Mesenchymal stem cell (in vitro differentiated cells and primary cell): Measurements from ENCODE around the gene GALNT7.

ENCODE experiments used
- DNase-seq: peaks from one replicate; pipeline ENCODE4 v3.0.0-alpha.2; 2013
- H2AFZ ChIP-seq: one replicate; pipeline ENCODE4 v1.6.1; 2013; ENCODE audit warnings: low read depth, mild to moderate bottlenecking, control low read depth, inconsistent platforms, low read length, moderate library complexity
- H2AK5ac ChIP-seq: 2 replicates; pipeline ENCODE4 v1.6.1; 2013; ENCODE audit warnings: low read length, moderate library complexity, mild to moderate bottlenecking, inconsistent platforms; ENCODE audit not compliant: severe bottlenecking
- H2BK120ac ChIP-seq: one replicate; pipeline ENCODE4 v1.6.1; 2013; ENCODE audit warnings: low read depth, mild to moderate bottlenecking, inconsistent platforms, low read length, moderate library complexity
- H2BK12ac ChIP-seq, 2 experiments: one replicate each; pipeline ENCODE4 v1.6.1; 2013; ENCODE audit warnings: inconsistent platforms in 2 of 2, low read length in 2 of 2, mild to moderate bottlenecking in 2 of 2, moderate library complexity in 2 of 2, control low read depth in 1 of 2
- H2BK15ac ChIP-seq: one replicate; pipeline ENCODE4 v1.6.1; 2013; ENCODE audit warnings: mild to moderate bottlenecking, low read depth, inconsistent platforms; ENCODE audit not compliant: poor library complexity, severe bottlenecking
- H2BK5ac ChIP-seq: 2 replicates; pipeline ENCODE4 v1.6.1; 2013; ENCODE audit warnings: low read depth, mild to moderate bottlenecking, low read length, control low read depth, inconsistent platforms; ENCODE audit not compliant: poor library complexity, severe bottlenecking
- H3K14ac ChIP-seq, 2 experiments: one replicate each; pipeline ENCODE4 v1.6.1; 2013; ENCODE audit warnings: inconsistent platforms in 2 of 2, low read length in 2 of 2, control low read depth in 1 of 2, mild to moderate bottlenecking in 1 of 2, moderate library complexity in 1 of 2
- H3K18ac ChIP-seq, 2 experiments: one replicate each; pipeline ENCODE4 v1.6.1; 2013; ENCODE audit warnings: inconsistent platforms in 2 of 2, low read length in 2 of 2, control low read depth in 1 of 2, low read depth in 1 of 2, mild to moderate bottlenecking in 1 of 2
- H3K23ac ChIP-seq, 2 experiments: one replicate each; pipeline ENCODE4 v1.6.1; 2013; ENCODE audit warnings: inconsistent platforms in 2 of 2, low read length in 2 of 2, mild to moderate bottlenecking in 2 of 2, moderate library complexity in 2 of 2, control low read depth in 1 of 2
- H3K27ac ChIP-seq: 2 replicates; pipeline ENCODE4 v1.5.1; 2013; ENCODE audit warnings: mild to moderate bottlenecking, moderate library complexity, low read length, control low read depth, inconsistent platforms; ENCODE audit not compliant: poor library complexity, severe bottlenecking
- H3K27me3 ChIP-seq, 2 experiments: 2 replicates each; pipeline versions ENCODE4 v1.6.1 to v1.7.0; 2013; ENCODE audit warnings: low read length in 2 of 2, mild to moderate bottlenecking in 2 of 2, moderate library complexity in 2 of 2, control low read depth in 1 of 2, inconsistent platforms in 1 of 2; ENCODE audit not compliant: control insufficient read depth in 1 of 2, insufficient read depth in 1 of 2
- H3K36me3 ChIP-seq, 2 experiments: 2 replicates each; pipeline versions ENCODE4 v1.6.1 to v1.7.0; 2013; ENCODE audit warnings: low read length in 2 of 2, control low read depth in 1 of 2, inconsistent platforms in 1 of 2, low read depth in 1 of 2, mild to moderate bottlenecking in 1 of 2; ENCODE audit not compliant: insufficient read depth in 2 of 2, control insufficient read depth in 1 of 2
- H3K4ac ChIP-seq, 2 experiments: one replicate each; pipeline ENCODE4 v1.6.1; 2013; ENCODE audit warnings: inconsistent platforms in 2 of 2, low read length in 2 of 2, mild to moderate bottlenecking in 2 of 2, moderate library complexity in 2 of 2, control low read depth in 1 of 2, low read depth in 1 of 2
- H3K4me1 ChIP-seq: 2 replicates; pipeline ENCODE4 v1.6.1; 2013; ENCODE audit warnings: low read depth, low read length, control low read depth; ENCODE audit not compliant: control insufficient read depth, insufficient read depth
- H3K4me2 ChIP-seq: 2 replicates; pipeline ENCODE4 v1.6.1; 2013; ENCODE audit warnings: low read length, mild to moderate bottlenecking, inconsistent platforms; ENCODE audit not compliant: poor library complexity, severe bottlenecking
- H3K4me3 ChIP-seq, 2 experiments: 2 replicates each; pipeline versions ENCODE4 v1.5.1 to v1.7.0; 2013; ENCODE audit warnings: low read length in 2 of 2, mild to moderate bottlenecking in 2 of 2, control low read depth in 1 of 2, low read depth in 1 of 2; ENCODE audit not compliant: insufficient read depth in 1 of 2
- H3K79me1 ChIP-seq: replicated peaks from 2 replicates; pipeline ENCODE4 v1.6.1; 2013; ENCODE audit warnings: mild to moderate bottlenecking, control low read depth, low read length, inconsistent platforms; ENCODE audit not compliant: poor library complexity, severe bottlenecking
- H3K9ac ChIP-seq: 2 replicates; pipeline ENCODE4 v1.7.0; 2013; ENCODE audit warnings: mild to moderate bottlenecking, low read length, moderate library complexity
- H3K9me3 ChIP-seq: 2 replicates; pipeline ENCODE4 v1.7.0; 2013; ENCODE audit warnings: mild to moderate bottlenecking, low read length; ENCODE audit not compliant: control insufficient read depth
- H4K8ac ChIP-seq: one replicate; pipeline ENCODE4 v1.6.1; 2013; ENCODE audit warnings: inconsistent platforms, mild to moderate bottlenecking, low read length, moderate library complexity
- H4K91ac ChIP-seq: one replicate; pipeline ENCODE4 v1.6.1; 2013; ENCODE audit warnings: mild to moderate bottlenecking, low read length, inconsistent platforms
- WGBS: methylation state at CpG from one replicate; pipeline ENCODE4 v1.1.7; 2013; ENCODE audit warnings: mixed read lengths; 5-methylcytosine and 5-hydroxymethylcytosine counted together

The GALNT7 gene

GRCh38 chr4:173139561-173139960, 29.1 kb upstream of the GALNT7 start:
- no peaks in the 10 kb centered on the region for H3K36me3 ChIP-seq
- no peak overlapping the region for H3K4me2 ChIP-seq
- peaks cover 4% of the 10 kb centered on the region for H3K4me1 ChIP-seq
- no peak overlapping the region for H2BK15ac ChIP-seq
- H2AFZ ChIP-seq, result no peak overlapping the region
- no peak overlapping the region for H3K23ac ChIP-seq
- H2BK120ac ChIP-seq, result no peak overlapping the region
- WGBS, result no CpG with 5 or more reads among the region's 2 CpGs
- no peak overlapping the region for H4K91ac ChIP-seq
- H2AK5ac ChIP-seq, result no peak overlapping the region
- H3K9me3 ChIP-seq, result no peaks in the 10 kb centered on the region
- H3K79me1 ChIP-seq, result no peaks in the 10 kb centered on the region
- no peak overlapping the region for H3K9ac ChIP-seq
- no peak overlapping the region for H2BK5ac ChIP-seq
- H2BK12ac ChIP-seq, result no peak overlapping the region
- no peak overlapping the region for H3K27ac ChIP-seq
- no peak overlapping the region for H3K14ac ChIP-seq
- H3K18ac ChIP-seq, result no peak overlapping the region
- H3K27me3 ChIP-seq, result no peaks in the 10 kb centered on the region
- H4K8ac ChIP-seq, result no peak overlapping the region
- DNase-seq, result no peak
- H3K4ac ChIP-seq, result no peak overlapping the region
- H3K4me3 ChIP-seq, result no peak overlapping the region

DNA sequence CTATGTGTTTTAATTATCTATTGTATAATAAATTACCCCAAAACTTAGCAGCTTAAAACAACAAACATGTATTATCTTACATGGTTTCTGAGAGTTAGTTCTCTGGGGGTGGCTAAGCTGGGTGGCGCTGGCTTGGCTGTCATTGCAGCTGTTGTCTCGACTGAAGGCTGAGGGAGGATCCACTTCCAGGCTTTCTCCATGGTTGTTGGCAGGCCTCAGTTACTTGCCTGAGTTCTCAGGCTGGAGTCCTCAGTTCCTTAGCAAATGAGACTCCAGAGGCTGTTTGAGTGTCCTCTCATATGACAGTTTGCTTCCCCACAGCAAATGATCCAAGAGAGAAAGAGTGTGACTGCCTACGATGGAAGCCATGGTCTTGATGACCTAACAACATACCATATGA, 23.5 kb upstream of the GALNT7 start:
- no peak for DNase-seq
- H3K9ac ChIP-seq, result no peak overlapping the region
- no peaks in the 10 kb centered on the region for H3K27me3 ChIP-seq
- 94% methylated on average over 3 of the region's 3 CpGs for WGBS
- H4K91ac ChIP-seq, result no peak overlapping the region
- no peak overlapping the region for H2AK5ac ChIP-seq
- no peak overlapping the region for H3K4me2 ChIP-seq
- no peaks in the 10 kb centered on the region for H3K79me1 ChIP-seq
- H3K14ac ChIP-seq, result no peak overlapping the region
- H2BK12ac ChIP-seq, result no peak overlapping the region
- no peak overlapping the region for H2BK5ac ChIP-seq
- H3K4me3 ChIP-seq, result no peak overlapping the region
- no peak overlapping the region for H4K8ac ChIP-seq
- H3K18ac ChIP-seq, result no peak overlapping the region
- no peak overlapping the region for H2BK15ac ChIP-seq
- no peak overlapping the region for H2BK120ac ChIP-seq
- H3K23ac ChIP-seq, result no peak overlapping the region
- no peak overlapping the region for H2AFZ ChIP-seq
- H3K36me3 ChIP-seq, result no peaks in the 10 kb centered on the region
- no peaks in the 10 kb centered on the region for H3K9me3 ChIP-seq
- H3K27ac ChIP-seq, result no peak overlapping the region
- peaks cover 4% of the 10 kb centered on the region for H3K4me1 ChIP-seq
- no peak overlapping the region for H3K4ac ChIP-seq

- H3K27me3 ChIP-seq, result no peaks in the 10 kb centered on the region
- WGBS, result 94% methylated on average over 4 of the region's 4 CpGs
- no peak overlapping the region for H3K23ac ChIP-seq
- H3K9ac ChIP-seq, result no peak overlapping the region
- no peak overlapping the region for H2BK15ac ChIP-seq
- no peak overlapping the region for H3K14ac ChIP-seq
- H3K36me3 ChIP-seq, result no peaks in the 10 kb centered on the region
- H2BK5ac ChIP-seq, result no peak overlapping the region
- no peak overlapping the region for H3K27ac ChIP-seq
- no peak overlapping the region for H2AFZ ChIP-seq
- H3K79me1 ChIP-seq, result no peaks in the 10 kb centered on the region
- H3K18ac ChIP-seq, result no peak overlapping the region
- no peak overlapping the region for H4K8ac ChIP-seq
- H3K4me1 ChIP-seq, result peaks cover 4% of the 10 kb centered on the region
- H3K9me3 ChIP-seq, result no peaks in the 10 kb centered on the region
- H3K4ac ChIP-seq, result no peak overlapping the region
- H3K4me3 ChIP-seq, result no peak overlapping the region
- H4K91ac ChIP-seq, result no peak overlapping the region
- no peak overlapping the region for H3K4me2 ChIP-seq
- H2AK5ac ChIP-seq, result no peak overlapping the region
- no peak overlapping the region for H2BK120ac ChIP-seq
- no peak for DNase-seq
- no peak overlapping the region for H2BK12ac ChIP-seq
These were observed 22.2 kb upstream of the GALNT7 start for GRCh38 chr4:173146456-173146855.

GRCh38 chr4:173151496-173151895, 17.1 kb upstream of the GALNT7 start:
- Histone ChIP-seq H3K4me1 (peaks cover 2% of the 10 kb centered on the region), H3K9me3 (no peaks in the 10 kb centered on the region), H3K4me2 (no peak overlapping the region), H3K36me3 (no peaks in the 10 kb centered on the region), H3K18ac (no peak overlapping the region), H3K4ac (no peak overlapping the region), H4K91ac (no peak overlapping the region), H2BK5ac (no peak overlapping the region), H2BK12ac (no peak overlapping the region), H3K14ac (no peak overlapping the region), H2AFZ (no peak overlapping the region), H3K79me1 (no peaks in the 10 kb centered on the region), H2AK5ac (no peak overlapping the region), H3K4me3 (no peak overlapping the region), H3K23ac (no peak overlapping the region), H4K8ac (no peak overlapping the region), H3K9ac (no peak overlapping the region), H3K27me3 (no peaks in the 10 kb centered on the region), H3K27ac (no peak overlapping the region), H2BK120ac (no peak overlapping the region), H2BK15ac (no peak overlapping the region)
- DNase-seq, result no peak
- WGBS, result 98% methylated on average over 2 of the region's 2 CpGs
